Stimulated activated memory B cell treated with anti-CD40 and anti-IgM and Interleukin-4, amounts not matched to agents 10 μg/mL and 1 μg/mL and 100 μg/mL, for 72 hours (primary cell): Measurements from ENCODE around the gene THSD4.
A peak's percentile ranks its signal among the peaks of the same experiment; 100 is the strongest.

Source experiments
- ATAC-seq: fragments of 150-1000 bp; cut with Tn5 transposase; 2 replicates; pipeline ENCODE4 v1.10.0; 2021
- H3K27ac Mint-ChIP-seq: one replicate; pipeline ENCODE4 v1.8.0; 2022; ENCODE audit warnings: mild to moderate bottlenecking, mixed read lengths
- H3K27me3 Mint-ChIP-seq: one replicate; pipeline ENCODE4 v1.8.0; 2022; ENCODE audit warnings: mixed read lengths
- H3K36me3 Mint-ChIP-seq: one replicate; pipeline ENCODE4 v1.8.0; 2022; ENCODE audit warnings: mixed read lengths
- H3K4me1 Mint-ChIP-seq: one replicate; pipeline ENCODE4 v1.8.0; 2022; ENCODE audit warnings: mixed read lengths
- H3K4me3 Mint-ChIP-seq: one replicate; pipeline ENCODE4 v1.8.0; 2022; ENCODE audit warnings: mild to moderate bottlenecking, moderate library complexity, mixed read lengths
- H3K9me3 Mint-ChIP-seq: one replicate; pipeline ENCODE4 v1.8.0; 2022; ENCODE audit warnings: mixed read lengths

Gene THSD4

GRCh38 chr15:71792521-71792920 is 677.2 kb downstream of the THSD4 start:
- Mint-ChIP-seq H3K4me1 (no peaks in the 10 kb centered on the region), H3K4me3 (no peak overlapping the region), H3K9me3 (no peaks in the 10 kb centered on the region), H3K27ac (no peak overlapping the region), H3K36me3 (no peaks in the 10 kb centered on the region), H3K27me3 (no peaks in the 10 kb centered on the region)
- no peak for ATAC-seq

GRCh38 chr15:71798641-71799040 is 683.4 kb downstream of the THSD4 start:
- H3K4me1 Mint-ChIP-seq = peaks cover 6% of the 10 kb centered on the region
- no peaks in the 10 kb centered on the region for H3K36me3 Mint-ChIP-seq
- H3K9me3 Mint-ChIP-seq = no peaks in the 10 kb centered on the region
- no peak for ATAC-seq
- H3K27ac Mint-ChIP-seq = no peak overlapping the region
- no peak overlapping the region for H3K4me3 Mint-ChIP-seq
- H3K27me3 Mint-ChIP-seq = peaks cover 46% of the 10 kb centered on the region

- Mint-ChIP-seq H3K4me1 (peaks cover 16% of the 10 kb centered on the region), H3K27ac (no peak overlapping the region), H3K4me3 (no peak overlapping the region), H3K36me3 (no peaks in the 10 kb centered on the region), H3K9me3 (no peaks in the 10 kb centered on the region), H3K27me3 (peaks cover 46% of the 10 kb centered on the region)
- no peak for ATAC-seq
Observed at GRCh38 chr15:71800190-71800589, 684.9 kb downstream of the THSD4 start.

- no peak overlapping the region for H3K4me3 Mint-ChIP-seq
- H3K27me3 Mint-ChIP-seq = peaks cover 54% of the 10 kb centered on the region
- no peak overlapping the region for H3K27ac Mint-ChIP-seq
- no peaks in the 10 kb centered on the region for H3K36me3 Mint-ChIP-seq
- ATAC-seq = no peak
- H3K9me3 Mint-ChIP-seq = no peaks in the 10 kb centered on the region
- peaks cover 16% of the 10 kb centered on the region for H3K4me1 Mint-ChIP-seq
Observed at GRCh38 chr15:71800835-71801745, 685.8 kb downstream of the THSD4 start.

- Mint-ChIP-seq H3K27ac (no peak overlapping the region), H3K27me3 (peaks cover 58% of the 10 kb centered on the region), H3K4me1 (peaks cover 16% of the 10 kb centered on the region), H3K4me3 (no peak overlapping the region), H3K36me3 (no peaks in the 10 kb centered on the region), H3K9me3 (no peaks in the 10 kb centered on the region)
- no peak for ATAC-seq
Observed at GRCh38 chr15:71801935-71802655, 686.8 kb downstream of the THSD4 start.

GRCh38 chr15:71802770-71803169 is 687.5 kb downstream of the THSD4 start:
- no peaks in the 10 kb centered on the region for H3K9me3 Mint-ChIP-seq
- peaks cover 65% of the 10 kb centered on the region for H3K27me3 Mint-ChIP-seq
- H3K4me3 Mint-ChIP-seq = no peak overlapping the region
- no peaks in the 10 kb centered on the region for H3K36me3 Mint-ChIP-seq
- H3K27ac Mint-ChIP-seq = no peak overlapping the region
- H3K4me1 Mint-ChIP-seq = peaks cover 16% of the 10 kb centered on the region
- no peak for ATAC-seq

- Mint-ChIP-seq H3K9me3 (no peaks in the 10 kb centered on the region), H3K27me3 (peaks cover 63% of the 10 kb centered on the region), H3K4me3 (no peak overlapping the region), H3K36me3 (no peaks in the 10 kb centered on the region), H3K4me1 (peaks cover 16% of the 10 kb centered on the region), H3K27ac (no peak overlapping the region)
- ATAC-seq = no peak
Observed at GRCh38 chr15:71804226-71804625, 689.0 kb downstream of the THSD4 start.

GRCh38 chr15:71804695-71805470 is 689.6 kb downstream of the THSD4 start:
- H3K4me1 Mint-ChIP-seq = peaks cover 16% of the 10 kb centered on the region
- no peaks in the 10 kb centered on the region for H3K9me3 Mint-ChIP-seq
- no peak overlapping the region for H3K4me3 Mint-ChIP-seq
- no peak overlapping the region for H3K27ac Mint-ChIP-seq
- peaks cover 60% of the 10 kb centered on the region for H3K27me3 Mint-ChIP-seq
- peak; percentile 39 for ATAC-seq
- H3K36me3 Mint-ChIP-seq = no peaks in the 10 kb centered on the region

GRCh38 chr15:71806452-71806931 is 691.2 kb downstream of the THSD4 start:
- H3K27ac Mint-ChIP-seq = no peak overlapping the region
- H3K27me3 Mint-ChIP-seq = peaks cover 47% of the 10 kb centered on the region
- no peak overlapping the region for H3K4me3 Mint-ChIP-seq
- H3K9me3 Mint-ChIP-seq = no peaks in the 10 kb centered on the region
- peaks cover 16% of the 10 kb centered on the region for H3K4me1 Mint-ChIP-seq
- H3K36me3 Mint-ChIP-seq = no peaks in the 10 kb centered on the region
- ATAC-seq = no peak

- no peak for ATAC-seq
- H3K27ac Mint-ChIP-seq = no peak overlapping the region
- H3K9me3 Mint-ChIP-seq = no peaks in the 10 kb centered on the region
- no peaks in the 10 kb centered on the region for H3K36me3 Mint-ChIP-seq
- H3K4me3 Mint-ChIP-seq = no peak overlapping the region
- peaks cover 16% of the 10 kb centered on the region for H3K4me1 Mint-ChIP-seq
- peaks cover 41% of the 10 kb centered on the region for H3K27me3 Mint-ChIP-seq
Observed at GRCh38 chr15:71807125-71807629, 691.9 kb downstream of the THSD4 start.

- Mint-ChIP-seq H3K36me3 (no peaks in the 10 kb centered on the region), H3K27me3 (peaks cover 36% of the 10 kb centered on the region), H3K27ac (no peak overlapping the region), H3K4me3 (no peak overlapping the region), H3K4me1 (peaks cover 11% of the 10 kb centered on the region), H3K9me3 (no peaks in the 10 kb centered on the region)
- ATAC-seq = no peak
Observed at GRCh38 chr15:71807691-71808091, 692.4 kb downstream of the THSD4 start.

- ATAC-seq = no peak
- Mint-ChIP-seq H3K4me3 (no peak overlapping the region), H3K9me3 (no peaks in the 10 kb centered on the region), H3K4me1 (peaks cover 9% of the 10 kb centered on the region), H3K27me3 (peaks cover 31% of the 10 kb centered on the region), H3K27ac (no peak overlapping the region), H3K36me3 (no peaks in the 10 kb centered on the region)
Observed at GRCh38 chr15:71808311-71809020, 693.2 kb downstream of the THSD4 start.

- ATAC-seq = no peak
- Mint-ChIP-seq H3K36me3 (no peaks in the 10 kb centered on the region), H3K4me3 (no peak overlapping the region), H3K9me3 (no peaks in the 10 kb centered on the region), H3K27me3 (peaks cover 31% of the 10 kb centered on the region), H3K4me1 (peaks cover 7% of the 10 kb centered on the region), H3K27ac (no peak overlapping the region)
Observed at GRCh38 chr15:71809346-71809745, 694.1 kb downstream of the THSD4 start.

- Mint-ChIP-seq H3K27me3 (peaks cover 29% of the 10 kb centered on the region), H3K4me1 (no peaks in the 10 kb centered on the region), H3K27ac (no peak within 1 kb of the TSS), H3K9me3 (no peaks in the 10 kb centered on the region), H3K4me3 (no peak within 1 kb of the TSS), H3K36me3 (no peaks in the 10 kb centered on the region)
- ATAC-seq = no peak
Observed at GRCh38 chr15:71810256-71811035, 695.2 kb downstream of the THSD4 start, which contains the start of gene NR2E3. Gene NR2E3 (plus strand): TSS chr15:71810554. CDS start chr15:71810744, 190 bp downstream.
